ENCODE measurements around the gene QSER1.

The QSER1 gene

DNA sequence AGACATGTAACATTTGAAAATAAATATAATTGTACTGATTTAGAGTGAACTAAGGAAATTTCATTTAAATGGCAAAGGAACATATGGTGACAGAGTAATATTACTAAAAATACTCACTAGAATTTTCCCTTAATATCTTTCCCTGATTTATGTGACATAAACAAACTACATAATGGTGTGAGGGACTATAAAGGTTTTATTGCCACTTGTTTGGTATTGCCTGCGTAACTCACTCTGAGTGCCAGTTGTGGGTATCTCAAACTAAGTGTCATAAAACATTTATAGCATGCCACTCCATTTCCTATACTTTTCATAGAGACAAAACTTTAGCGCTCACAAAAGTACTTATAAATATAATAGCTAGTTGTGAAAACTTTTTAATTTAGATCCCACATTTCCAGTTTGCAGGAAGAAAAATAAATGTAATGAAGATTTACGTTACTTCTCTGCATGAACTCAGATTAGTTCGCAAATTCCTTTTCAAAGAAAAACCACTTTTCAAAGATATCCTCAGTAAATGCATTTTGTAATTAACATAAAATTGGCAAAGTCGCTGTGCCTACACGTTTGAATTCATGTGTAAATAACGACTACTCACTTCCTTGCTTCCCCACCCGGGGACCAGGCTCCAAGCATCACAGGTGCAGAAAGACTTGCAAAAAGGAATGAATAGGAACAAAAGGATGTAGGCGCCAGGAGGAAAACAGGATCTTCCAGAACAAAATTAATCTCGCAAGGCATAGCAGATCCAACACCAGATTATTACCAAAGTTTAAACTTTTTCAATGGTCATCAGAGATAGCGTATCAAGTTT, 1.6 kb upstream of the QSER1 start:
- no peak for DNase-seq (ENCODE audit: low read depth, low spot score)

DNA sequence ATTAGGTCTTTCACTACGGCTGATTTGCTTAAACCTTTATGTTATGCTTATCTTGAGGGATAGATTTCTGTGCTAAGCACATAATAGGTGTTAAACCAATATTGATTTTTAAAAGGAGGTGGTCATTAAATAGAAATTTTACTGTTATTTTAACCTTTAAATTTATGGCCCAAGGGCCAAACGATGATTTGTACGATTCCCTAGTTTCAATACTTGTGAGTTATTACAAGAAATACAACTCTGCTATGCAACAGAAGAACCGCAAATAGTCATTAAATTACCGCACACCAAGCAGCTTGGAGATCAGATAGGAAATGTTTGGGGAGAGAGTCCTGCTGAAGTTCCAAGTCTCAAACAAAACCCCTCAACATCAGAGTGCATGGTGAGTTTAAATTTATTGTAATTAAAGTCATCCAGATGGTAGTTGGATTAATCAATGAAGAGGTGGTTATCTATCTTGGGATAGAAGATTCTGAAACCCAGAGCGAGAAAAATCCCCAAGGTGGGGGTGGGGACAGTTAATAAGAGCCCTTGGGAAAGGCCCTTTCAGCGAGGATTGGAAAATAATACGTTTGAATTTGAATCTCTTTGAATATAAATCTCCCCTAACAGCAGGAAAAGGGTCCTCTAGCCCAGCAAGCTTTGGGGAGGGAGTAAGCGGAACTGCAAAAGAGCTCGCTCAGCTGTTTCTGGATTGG, 805 bp upstream of the QSER1 start:
- DNase-seq (ENCODE audit: low read depth, low spot score): no peak

GRCh38 chr11:32893093-32893342, 407 bp downstream of the QSER1 start:
- DNase-seq (ENCODE audit: low read depth, low spot score): no peak

DNA sequence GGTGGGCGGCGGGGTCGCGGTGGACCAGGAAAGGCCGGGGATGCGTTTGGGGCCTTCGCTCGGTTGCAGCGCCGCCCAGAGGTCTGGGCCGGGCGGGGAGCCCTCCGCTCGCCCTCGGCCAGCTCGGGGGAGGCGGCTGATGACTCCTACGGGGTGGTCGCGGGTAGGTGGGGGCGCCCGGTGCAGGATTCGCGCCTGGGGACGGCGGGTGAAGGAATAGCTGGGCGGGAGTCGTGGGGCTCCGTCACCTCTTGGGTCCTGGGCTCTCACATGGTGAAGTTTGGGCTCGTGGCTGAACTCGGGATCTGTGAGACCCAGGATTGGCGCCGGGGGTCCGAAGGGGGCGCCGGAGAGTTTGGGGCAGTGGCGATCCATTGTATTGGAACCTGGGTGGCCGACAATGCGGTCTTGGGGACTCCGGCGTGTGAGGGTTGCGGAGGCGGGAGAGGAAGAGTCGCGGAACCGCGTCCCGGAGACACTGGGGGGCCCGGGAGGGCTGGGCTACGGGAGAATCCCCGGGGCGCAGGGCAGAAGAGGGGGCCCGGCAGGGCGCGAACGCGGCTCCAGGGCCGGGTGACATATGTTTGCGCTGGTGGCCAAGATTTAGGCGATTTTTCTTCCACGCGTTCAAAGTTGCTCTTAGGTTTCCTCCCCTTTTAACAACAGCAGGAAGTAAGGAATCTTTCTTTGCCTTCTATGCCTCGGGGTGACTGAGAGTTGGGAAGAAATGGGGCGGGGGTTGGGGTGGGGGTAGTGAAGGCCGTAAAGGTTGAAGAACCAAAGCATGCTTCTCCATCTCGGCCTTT, 935 bp downstream of the QSER1 start:
- no peak for DNase-seq (ENCODE audit: low read depth, low spot score)

DNA sequence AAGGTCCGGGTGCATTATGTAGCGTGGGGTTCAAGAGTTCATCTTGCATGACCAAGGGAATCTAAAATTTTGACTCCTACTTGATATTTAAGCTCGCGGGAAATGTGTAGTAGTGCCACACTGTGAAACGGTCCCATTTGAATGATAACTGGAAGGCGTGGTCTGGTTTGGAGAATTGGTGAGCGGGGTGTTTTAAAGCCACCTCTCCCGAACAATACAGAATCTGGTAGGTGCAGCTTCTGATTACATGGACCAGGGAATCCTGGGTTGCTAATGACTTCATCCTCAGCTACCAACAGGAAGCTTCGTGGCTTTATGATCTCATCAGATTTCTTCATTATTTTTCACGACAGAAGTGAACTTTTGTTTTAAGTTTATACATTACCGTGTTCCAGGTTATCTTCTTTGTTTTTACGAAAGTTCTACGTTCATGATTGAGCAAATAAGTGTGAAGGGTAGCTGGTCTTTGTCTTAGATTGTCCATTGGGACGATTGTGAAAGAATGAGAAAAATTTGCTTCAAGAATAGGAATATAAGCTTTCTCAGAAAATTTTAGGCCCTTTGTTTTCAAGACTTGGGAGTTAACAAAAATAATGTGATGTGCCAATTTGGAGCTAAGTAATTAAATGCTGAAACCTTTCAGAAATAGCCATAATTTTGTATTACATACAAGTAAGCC, 1.7 kb downstream of the QSER1 start:
- no peak for DNase-seq (ENCODE audit: low read depth, low spot score)

DNA sequence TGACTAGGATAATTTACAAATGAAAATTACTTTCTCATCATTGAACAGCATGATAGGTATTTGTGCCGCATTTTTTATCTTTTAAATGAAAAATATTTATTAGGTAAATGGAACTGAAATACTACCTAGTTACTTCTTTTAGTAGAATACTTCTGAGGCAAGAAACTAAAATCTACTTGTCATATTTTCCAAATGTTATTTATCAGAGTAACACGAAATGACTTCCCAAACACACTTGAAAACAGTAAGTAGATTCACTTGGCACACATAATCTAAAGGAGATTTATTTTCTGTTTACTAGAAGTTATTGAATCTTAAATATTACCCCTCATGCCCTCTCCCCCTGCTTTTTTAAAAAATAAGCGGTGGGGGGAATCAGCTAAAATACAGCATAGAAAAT, 2.3 kb downstream of the QSER1 start:
- DNase-seq (ENCODE audit: low read depth, low spot score): no peak

DNA sequence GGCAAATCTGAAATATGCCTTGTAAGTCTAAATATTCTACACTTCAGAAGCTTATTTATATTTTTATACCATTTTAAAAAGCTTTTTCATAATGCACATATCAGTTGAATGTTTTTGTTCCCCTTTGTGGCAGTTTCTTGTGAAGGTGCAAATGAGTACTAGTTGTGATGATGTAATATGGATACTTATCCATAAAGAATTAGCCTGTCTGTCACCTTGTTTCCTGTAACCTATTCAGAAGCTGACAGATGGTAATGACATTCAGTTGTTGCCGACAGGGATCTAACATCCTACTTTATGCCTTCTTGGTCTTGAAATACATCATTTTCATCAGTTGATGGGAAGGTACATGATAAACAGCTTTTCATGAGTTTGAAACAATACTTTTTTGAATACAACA, 2.9 kb downstream of the QSER1 start:
- no peak for DNase-seq (ENCODE audit: low read depth, low spot score)

DNA sequence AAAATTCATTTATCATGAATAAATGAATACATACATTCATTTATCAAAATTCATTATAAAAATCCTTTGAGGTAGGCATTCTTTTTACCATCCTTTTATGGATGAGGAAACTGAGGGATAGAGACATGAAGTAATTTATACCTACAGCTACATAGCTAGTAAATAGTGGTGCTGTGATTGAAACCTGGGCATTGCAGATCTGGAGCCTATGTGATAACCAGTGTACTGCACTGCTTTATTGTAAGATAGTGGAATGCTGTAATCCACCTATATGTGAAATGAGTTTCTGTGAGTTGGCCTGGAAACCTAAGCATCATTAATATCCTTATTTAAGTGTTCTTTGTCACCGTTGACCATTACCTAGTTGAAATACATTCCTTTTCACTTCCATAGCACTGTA, 4.5 kb downstream of the QSER1 start:
- DNase-seq (ENCODE audit: low read depth, low spot score): no peak

- no peak for DNase-seq (ENCODE audit: low read depth, low spot score)
These were observed 6.8 kb downstream of the QSER1 start for GRCh38 chr11:32899438-32899837.

- no peak for DNase-seq (ENCODE audit: low read depth, low spot score)
These were observed 9.6 kb downstream of the QSER1 start for GRCh38 chr11:32902089-32902665.

DNA sequence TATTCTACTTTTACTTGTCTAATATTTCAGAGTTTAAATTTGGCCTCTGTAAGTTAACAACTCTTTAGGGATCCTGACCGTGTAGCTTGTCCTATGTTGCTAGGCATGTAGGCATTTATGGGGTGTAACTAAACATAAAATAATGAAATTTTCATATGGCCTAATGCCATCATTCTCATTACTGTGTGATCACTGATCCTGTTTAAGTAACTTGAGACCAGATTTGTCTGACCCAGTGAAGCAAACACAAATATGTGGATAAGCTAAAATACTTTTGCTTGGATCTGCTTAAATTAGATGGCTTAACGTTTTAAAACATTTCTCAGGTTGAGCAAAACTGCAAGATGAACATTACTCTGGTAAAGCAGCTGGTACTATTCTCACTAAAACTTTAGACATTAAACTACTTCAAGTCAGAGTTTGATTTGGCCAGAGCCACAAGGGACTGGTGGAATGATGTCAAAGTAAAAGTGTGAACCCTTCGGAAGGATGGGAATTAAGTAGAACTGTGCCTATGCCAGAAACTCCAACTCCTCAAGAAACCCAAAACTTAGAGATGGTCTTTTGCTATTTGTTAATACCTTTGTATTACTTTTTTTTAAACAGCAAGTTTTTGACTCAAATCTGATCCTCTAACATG, 12.5 kb downstream of the QSER1 start:
- no peak for DNase-seq (ENCODE audit: low read depth, low spot score)

GRCh38 chr11:32908619-32909018, 16.0 kb downstream of the QSER1 start:
- no peak for DNase-seq (ENCODE audit: low read depth, low spot score)

DNA sequence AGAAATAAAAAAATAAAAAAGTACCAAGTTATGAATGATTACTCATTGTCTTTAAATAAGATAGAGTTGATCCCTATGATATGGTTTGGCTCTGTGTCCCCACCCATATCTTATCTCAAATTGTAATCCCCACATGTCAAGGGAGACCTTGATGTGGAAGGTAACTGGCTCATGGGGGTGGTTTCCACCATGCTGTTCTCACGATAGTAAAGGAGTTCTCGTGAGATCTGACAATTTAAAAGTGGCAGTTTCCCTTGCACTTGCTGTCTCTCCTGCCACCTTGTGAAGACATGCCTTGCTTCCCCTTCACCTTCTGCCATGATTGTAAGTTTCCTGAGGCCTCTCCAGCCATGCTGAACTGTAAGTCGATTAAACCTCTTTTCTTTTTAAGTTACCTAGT, 18.8 kb downstream of the QSER1 start:
- DNase-seq (ENCODE audit: low read depth, low spot score): no peak

DNA sequence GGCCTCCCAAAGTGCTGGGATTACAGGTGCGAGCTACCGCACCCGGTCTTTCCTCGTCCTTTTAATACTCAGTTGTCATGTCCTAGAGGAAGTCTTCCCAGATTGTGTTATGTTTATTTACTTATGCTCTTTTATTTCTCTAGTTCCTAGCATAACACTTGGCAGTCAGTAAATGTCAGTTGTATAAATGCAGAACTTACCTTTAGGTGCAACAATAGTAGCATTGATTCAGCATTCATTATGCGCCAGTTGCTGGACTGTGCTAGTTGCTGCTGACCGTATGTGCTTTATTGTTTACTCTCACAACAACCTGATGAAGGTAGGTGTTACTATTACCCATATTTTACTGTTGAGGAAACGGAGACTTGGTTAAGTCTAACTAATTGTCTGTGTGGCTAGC, 20.8 kb downstream of the QSER1 start:
- no peak for DNase-seq (ENCODE audit: low read depth, low spot score)

GRCh38 chr11:32916361-32916760, 23.8 kb downstream of the QSER1 start:
- DNase-seq (ENCODE audit: low read depth, low spot score): no peak

- DNase-seq (ENCODE audit: low read depth, low spot score): no peak
These were observed 24.4 kb downstream of the QSER1 start for GRCh38 chr11:32916994-32917393.

DNA sequence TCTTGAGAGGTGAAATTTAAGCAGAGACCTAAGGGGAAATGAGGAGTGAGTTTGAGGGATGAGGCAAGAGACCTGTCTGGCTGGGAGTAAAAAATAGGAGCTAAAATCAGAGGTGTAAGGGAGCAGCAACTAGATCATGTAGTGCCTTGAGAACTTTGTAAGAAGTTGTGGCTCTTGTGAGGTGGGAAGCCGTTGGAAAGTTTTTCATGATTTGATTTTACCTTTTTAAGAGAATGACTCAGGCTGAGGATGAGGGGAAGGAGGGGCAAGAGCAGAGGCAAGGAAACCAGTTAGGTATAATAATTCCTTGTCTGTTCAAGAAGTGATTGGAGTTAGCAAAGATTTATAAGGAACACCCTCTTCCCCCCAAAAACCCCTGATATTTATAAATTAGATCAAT, 25.8 kb downstream of the QSER1 start:
- DNase-seq (ENCODE audit: low read depth, low spot score): no peak

DNA sequence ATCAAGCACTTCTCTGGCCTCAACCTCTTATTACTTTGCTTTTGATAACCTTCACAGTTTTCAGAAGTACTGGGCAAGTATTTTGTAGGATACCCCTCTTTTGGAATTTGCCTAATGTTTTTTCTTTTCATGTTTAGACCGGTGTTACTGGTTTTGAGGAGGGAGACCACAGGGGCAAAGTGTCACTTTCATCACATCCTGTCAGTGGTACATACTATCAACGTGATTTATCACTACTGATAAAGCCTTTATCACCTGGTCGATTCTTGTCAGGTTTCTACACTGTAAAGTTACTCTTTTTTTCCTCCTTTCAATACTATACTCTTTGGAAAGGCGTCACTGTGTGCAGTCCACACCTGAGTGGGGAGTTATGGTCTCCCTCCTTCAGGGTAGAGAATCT, 26.7 kb downstream of the QSER1 start:
- no peak for DNase-seq (ENCODE audit: low read depth, low spot score)

- DNase-seq (ENCODE audit: low read depth, low spot score): no peak
These were observed 28.0 kb downstream of the QSER1 start for GRCh38 chr11:32920570-32920969.

GRCh38 chr11:32921204-32921603, 28.6 kb downstream of the QSER1 start:
- no peak for DNase-seq (ENCODE audit: low read depth, low spot score)

DNA sequence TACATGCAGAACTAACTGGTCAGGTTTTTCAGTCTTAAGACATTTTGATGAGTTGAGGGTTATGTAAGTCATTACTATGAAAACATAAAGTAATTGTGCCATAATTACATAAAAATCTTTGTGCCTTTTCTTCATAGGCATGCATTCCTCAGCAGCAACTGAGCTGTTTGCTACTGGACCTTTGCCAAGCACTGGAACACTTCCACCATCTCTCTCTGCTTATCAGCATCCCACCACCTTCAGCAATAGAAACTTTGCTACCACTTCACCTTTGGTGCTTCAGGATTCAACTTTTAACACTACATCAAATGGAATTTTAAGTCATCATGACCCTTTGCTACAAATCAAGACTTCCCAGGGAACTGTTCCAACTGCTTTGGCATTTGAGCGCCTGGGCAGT, 39.0 kb downstream of the QSER1 start:
- no peak for DNase-seq (ENCODE audit: low read depth, low spot score)
